Stimulated activated CD4-positive, alpha-beta T cell treated with anti-CD3 and anti-CD28 coated beads, Interleukin-2, amount 100 ng/mL, for 48 hours (primary cell): ENCODE measurements around the gene VTA1.
"Not testable (repeated sequence)": the region's sequence is repeated elsewhere in the genome, so short reads cannot be mapped to it uniquely, and the experiment has no call there.

ENCODE experiments used
- DNase-seq, 2 donors: peaks; one replicate each; pipeline ENCODE4 v3.0.0-alpha.2; 2020

The VTA1 gene

DNA sequence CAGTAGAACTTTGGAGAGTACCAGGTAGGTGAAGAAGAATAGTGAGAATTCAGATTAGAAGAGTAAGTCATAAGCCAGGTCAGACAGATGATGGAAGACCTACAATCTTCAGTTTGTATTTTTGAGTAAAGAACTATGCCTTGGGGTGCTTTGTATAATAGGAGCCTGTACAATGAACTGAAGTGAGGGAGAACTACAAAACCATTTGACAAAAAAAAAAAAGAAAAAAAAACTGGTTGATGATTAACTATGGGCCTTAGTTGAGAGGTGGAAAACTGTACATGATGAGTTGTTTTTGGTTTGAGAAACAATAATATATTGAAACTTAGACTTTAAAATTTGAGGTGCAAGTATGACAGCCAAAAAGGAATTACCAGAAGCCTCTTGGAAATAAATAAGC is 25.7 kb downstream of the VTA1 start:
- no peak for DNase-seq

GRCh38 chr6:142173980-142174379 is 26.9 kb downstream of the VTA1 start:
- DNase-seq = no peak

DNA sequence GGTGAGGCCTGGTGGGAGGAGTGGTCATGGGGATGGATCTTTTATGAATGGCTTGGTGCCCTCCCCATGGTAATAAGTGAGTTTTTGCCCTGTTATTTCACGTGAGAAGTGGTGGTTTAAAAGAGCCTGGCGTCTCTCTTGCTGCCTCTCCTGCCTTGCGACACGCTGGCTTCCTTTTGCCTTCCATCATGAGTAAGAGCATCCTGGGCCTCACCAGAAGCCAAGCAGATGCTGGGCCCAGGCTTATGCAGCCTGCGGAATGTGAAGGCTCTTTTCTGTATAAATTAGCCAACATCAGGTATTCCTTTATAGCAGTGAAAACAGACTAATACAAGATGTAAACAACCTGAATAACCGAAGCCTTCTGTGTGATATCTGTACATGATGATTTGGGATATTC is 27.6 kb downstream of the VTA1 start:
- no peak for DNase-seq

DNA sequence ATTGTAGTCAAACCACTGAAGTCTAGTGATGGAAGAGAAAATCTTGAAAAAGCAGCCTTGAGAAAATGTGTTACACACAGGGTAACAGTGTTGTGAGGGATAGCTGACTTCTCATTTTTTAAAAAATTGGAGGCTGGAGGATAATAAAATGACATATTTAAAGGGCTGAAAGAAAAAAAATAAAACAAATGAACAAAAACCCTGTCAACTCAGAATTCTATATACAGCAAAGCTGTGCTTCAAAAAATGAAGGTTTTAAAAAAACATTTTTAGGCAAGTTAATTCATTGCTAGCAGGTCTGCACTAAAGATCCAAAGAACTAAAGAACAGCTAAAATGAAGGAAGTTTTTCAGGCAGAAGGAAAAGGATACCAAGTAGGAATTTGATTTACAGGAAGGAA is 31.1 kb downstream of the VTA1 start:
- no peak for DNase-seq

DNA sequence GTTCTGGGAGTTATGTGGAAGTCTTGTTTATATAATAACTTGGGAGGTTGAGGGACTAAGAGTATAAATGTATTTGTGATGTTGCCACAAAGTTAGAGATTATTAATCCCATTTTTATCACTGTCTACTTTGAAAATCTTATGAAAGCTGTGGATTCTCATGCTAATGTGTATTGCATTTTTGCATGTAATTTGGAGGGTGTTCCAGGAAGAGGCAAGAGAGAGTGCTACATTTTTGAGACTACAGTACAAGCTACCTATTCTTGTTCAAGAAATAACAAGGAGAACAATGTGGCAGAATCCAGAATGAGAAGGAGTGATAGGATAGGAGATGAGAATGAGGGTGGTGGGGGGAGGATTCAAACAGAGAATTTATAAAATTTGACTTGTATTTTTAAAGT is 34.9 kb downstream of the VTA1 start:
- no peak for DNase-seq

DNA sequence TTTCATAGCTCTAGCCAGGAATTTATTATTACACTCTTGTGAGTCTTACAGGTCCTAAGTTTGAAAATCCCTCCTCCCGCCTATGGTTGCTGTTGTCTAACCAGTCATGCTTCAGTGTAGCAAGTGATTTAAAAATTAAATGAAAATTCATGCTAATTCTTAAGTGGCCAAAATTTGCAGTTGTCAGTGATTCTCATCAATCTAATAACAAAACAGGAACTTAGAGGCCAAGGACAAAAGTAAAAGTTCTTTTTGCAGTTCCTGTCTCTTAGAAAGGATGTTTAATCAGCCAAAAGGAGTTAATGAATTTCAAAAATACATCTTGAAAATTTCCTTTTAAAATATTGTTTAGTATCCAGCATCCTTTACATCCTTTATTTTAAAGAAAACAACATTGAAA is 36.3 kb downstream of the VTA1 start:
- no peak for DNase-seq

DNA sequence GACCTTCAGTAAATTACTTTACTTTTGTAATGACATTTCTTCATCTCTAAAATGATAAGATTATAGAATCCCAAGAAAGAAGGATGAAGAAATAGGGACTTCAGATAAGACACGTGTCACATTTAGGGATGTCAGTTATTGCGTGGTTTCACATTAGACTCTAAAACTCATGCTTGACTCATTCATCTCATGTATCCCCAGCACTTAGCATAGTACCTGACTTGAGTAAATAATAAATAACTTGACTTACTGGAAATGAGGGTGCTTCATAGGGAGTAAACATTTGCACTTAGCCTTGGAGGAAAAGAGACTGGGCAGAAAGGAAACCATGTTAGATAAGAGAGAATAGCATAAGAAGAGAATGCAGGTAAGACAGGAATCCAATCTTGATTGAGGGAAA is 37.2 kb downstream of the VTA1 start:
- no peak for DNase-seq

DNA sequence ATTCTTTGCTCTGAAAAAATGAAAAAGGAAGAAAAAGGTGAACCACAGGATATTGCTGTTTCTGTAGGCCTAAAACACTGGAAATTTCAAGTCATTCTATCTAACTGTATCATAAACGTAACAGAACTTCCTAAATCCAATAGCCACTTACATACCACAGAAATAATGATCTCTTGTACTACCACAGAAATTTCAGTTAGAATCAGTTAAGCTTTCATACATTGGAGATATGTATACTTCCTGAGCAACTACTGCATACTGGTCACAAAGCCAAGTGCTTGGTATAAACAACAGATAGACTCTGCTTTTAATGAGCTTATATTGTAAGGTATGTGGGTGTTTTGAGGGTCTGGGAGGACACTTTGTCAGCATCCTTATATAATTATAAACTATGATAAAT is 38.6 kb downstream of the VTA1 start:
- DNase-seq = no peak

DNA sequence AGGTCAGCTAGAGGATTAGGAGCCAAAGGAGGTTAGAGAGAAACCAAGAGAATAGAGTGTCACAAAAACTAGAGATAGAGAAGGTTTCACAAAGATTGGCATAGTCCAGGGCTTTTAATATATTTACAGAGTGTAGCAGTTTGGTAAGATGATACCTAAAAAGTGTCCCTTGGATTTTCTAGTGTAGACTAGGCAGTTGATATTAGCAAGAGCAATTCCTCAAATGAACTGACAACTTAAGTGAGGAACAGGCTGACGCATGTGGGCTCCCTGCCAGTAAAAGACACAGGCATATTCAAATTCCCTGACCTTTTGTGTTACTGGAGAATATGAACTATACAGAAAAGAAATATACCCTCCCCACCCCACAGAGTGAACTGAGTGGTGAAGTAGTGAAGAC is 40.1 kb downstream of the VTA1 start:
- no peak for DNase-seq

GRCh38 chr6:142188341-142188740 is 41.3 kb downstream of the VTA1 start:
- not testable (repeated sequence) for DNase-seq

GRCh38 chr6:142189057-142189456 is 42.0 kb downstream of the VTA1 start:
- DNase-seq = no peak

DNA sequence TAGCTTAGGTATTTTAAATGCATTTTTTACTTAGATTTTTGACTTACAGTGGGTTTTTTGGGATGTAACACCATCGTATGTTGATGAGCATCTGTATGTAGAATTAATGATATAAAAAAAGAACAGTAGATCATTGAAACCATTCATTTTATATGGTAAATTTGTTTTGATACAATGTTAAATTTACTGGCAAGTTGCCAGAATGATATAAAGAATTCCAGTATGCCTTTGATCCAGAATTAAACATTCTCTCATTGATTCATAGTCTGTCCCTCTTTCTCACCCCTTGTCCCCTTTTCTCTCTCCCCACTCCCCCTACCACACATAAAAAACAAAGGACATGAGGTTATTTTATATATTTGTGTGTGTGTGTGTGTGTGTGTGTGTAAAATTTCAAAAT is 45.3 kb downstream of the VTA1 start:
- no peak for DNase-seq

DNA sequence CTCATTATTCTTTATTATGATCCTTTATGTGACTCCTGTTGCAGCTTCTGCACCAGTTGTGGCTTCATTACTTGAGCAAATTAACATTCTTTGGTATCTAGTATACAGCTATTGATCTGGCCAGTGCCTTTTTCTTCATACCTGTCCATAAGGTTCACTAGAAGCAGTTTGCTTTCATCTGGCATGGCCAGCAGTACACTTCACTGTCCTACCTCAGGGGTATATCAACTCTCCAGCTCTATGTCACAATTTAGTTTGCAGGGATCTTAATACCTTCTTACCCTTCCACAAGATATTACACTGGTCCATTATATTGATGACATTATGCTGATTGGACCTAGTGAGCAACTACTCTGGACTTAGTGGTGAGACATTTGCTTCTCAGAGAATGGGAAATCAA is 46.6 kb downstream of the VTA1 start:
- DNase-seq = no peak

DNA sequence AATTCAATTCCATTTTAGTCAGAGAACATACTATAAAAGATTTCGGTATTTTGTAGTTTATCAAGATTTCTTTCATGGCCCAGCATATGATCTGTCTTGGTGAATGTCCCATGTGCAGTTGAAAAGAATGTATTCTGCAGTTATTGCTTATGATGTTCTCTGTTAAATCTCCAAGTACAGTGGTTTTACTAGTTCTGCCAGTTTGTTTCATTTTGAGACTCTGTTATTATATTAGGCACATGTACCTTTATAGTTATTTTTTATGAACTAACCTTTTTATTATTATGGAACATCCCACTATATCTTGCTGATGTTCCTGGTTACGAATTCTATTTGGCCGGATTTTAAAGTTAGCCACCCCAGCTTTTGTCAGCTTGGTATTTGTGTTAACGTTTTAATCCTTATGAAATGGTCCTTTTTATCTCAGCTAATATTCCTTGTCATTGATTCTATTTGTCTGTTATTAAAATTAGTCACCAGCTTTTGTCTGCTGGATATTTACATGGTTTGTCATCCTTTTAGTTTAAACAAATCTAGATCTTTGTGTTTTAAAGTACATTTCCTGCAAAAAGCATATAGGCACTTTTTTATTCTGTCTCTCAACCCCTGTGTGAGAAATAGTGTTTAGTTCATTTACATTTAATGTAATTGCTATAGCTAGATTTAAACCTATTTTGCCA is 48.9 kb downstream of the VTA1 start:
- no peak for DNase-seq

- no peak for DNase-seq
These were observed 54.0 kb downstream of the VTA1 start for GRCh38 chr6:142200846-142201628.

DNA sequence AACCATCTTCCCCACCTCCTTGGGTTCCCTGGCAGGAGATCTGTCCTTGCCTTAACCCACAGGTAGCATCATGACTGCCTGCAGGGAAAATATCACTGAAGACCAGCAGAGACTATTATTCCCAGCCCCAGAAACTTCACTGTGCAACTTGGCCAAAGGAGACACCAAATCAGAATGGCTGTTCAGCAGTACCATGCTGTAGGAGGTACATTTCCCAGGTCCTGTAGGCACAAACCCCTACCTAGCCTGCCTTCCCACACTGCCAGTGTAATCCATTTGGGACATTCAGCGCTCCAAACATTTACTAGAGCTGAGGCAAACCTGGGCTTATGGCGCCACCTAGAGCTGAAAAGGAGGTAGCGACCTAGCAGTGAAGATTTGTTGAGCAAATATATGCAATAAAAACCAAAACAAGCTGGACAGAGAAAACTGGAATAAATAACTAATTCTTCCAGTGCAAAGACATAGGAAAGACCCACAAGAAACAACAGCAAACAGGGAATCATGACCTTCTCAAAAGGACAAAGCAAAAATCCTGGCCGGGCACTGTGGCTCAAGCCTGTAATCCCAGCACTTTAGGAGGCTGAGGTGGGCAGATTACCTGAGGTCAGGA is 60.3 kb downstream of the VTA1 start:
- DNase-seq = peak; percentile 26 to 34

DNA sequence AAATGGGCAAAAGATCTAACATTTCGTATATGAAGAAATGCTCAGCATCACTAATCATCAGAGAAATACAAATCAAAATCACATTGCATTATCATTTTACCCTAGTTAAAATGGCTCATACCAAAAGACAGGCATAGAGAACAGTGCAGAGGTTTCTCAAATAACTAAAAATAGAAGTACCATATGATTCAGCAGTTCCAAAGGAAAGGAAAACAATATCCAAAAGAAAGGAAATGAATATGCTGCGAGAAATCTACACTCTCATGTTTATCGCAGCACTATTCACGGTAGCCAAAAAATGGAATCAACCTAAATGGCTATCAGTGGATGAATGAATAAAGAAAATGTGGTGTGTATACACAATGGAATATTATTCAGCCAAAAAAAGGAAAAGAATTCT is 63.5 kb downstream of the VTA1 start:
- DNase-seq = no peak

- DNase-seq = no peak
These were observed 66.3 kb downstream of the VTA1 start for GRCh38 chr6:142213402-142213801.

DNA sequence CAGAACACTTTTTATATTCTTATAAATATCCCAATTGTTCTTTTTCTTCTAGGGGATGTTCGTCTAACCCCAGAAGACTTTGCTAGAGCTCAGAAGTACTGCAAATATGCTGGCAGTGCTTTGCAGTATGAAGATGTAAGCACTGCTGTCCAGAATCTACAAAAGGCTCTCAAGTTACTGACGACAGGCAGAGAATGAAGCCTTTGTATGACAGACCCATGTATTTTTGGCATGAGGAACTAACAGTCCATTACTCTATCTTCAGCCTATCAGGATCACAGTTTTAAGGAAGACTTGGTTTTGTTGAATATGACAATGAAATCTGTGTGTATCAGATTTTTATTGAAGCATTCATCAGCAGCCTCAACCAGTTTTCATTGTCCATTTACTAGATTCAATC is 71.4 kb downstream of the VTA1 start:
- no peak for DNase-seq

- DNase-seq = no peak
These were observed 75.0 kb downstream of the VTA1 start for GRCh38 chr6:142222022-142222421.

- DNase-seq = no peak
These were observed 76.9 kb downstream of the VTA1 start for GRCh38 chr6:142223938-142224337.

DNA sequence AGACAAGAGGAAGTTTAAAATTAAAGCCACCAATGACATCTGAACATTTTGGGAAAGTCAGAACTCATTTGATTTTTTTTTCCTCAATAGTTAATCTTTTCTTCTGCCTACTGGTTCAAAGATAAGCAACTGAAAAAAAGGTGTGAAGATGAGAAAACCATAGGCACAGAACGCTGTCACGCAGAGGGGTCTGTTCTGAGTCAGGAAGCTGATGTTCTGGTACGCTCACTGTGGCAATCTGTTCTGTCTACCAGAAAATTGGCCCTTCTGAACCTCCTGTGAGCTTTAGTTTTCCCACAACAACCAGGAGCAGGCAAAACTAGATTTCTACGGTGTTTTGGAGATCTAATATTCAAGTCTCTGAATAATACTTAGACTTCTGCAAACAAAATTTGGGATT is 78.1 kb downstream of the VTA1 start:
- DNase-seq = no peak

GRCh38 chr6:142225552-142225951 is 78.5 kb downstream of the VTA1 start:
- no peak for DNase-seq

DNA sequence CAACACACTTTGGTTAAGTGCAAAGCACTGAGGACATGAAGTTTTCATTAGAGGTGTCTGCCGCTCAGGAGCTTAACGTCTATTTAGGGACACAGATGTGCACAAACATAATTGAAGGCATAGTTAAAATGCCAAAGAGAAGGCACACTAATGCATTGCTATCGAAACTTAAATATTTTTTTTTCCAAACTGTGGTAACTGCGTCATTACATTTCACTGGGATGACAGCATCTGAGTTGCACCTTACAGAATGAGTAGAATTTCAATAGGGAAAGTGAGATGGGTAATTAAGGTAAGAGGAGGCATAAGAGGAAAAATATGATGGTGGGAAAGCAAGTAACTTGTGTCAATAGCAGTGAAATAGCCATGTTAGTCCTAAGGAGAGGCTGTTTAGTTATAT is 79.7 kb downstream of the VTA1 start:
- DNase-seq = no peak
